Measurements from ENCODE around the gene NWD2. TPM values are rescaled to one million over a fixed set of nuclear protein-coding genes. Genes with fewer than 3 reads are reported as not detected.
"Not testable (repeated sequence)": the region's sequence is repeated elsewhere in the genome, so short reads cannot be mapped to it uniquely, and the experiment has no call there.

NWD2 gene
- total RNA-seq, 2 donors from 2014 or later = 1.1 to 1.6 TPM

- no peak for ATAC-seq
- intact Hi-C loops (cut with DNase I) = no loop called here
- DNase-seq = no peak
These were observed 232.1 kb downstream of the NWD2 start for GRCh38 chr4:37476691-37477090.

DNA sequence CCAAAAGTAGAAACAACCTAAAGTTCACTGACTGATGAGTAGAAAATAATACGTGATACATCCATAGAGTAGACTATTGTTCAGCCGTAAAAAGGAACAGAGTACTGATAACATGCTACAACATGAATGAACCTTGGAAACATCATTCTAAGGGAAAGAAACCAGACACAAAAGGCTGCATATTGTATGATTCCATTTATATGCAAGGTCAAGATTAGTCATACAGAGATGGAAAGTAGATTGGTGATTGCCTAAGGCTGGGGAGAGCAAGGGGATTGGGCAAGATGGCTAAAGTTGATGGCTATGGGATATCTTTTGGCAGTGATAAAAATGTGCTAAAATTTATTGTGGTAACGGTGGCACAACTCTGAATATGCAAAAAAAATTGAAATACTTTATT lies 232.6 kb downstream of the NWD2 start:
- intact Hi-C loops (cut with DNase I) = no loop called here
- DNase-seq (no peak), ATAC-seq (no peak)

DNA sequence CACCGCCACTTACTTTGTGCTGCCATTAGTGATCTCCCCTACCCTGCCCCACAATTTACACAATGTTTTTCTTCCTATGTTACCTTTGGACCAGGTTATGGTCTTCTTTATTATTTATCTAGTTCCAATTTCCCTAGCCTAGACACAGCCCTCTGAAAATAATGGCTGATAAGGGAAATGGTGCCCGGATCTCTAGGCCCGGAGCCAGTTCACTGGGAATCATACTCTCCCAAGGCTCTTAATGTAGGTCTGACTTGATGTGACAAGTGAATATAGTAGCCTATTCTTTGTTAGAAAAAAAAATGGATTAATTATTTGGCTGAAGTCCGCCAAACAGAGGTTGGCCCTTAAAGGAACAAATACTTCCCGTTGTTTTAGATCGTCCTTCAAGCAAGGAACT lies 233.6 kb downstream of the NWD2 start:
- intact Hi-C loops (cut with DNase I) = no loop called here
- no peak for DNase-seq
- no peak for ATAC-seq

DNA sequence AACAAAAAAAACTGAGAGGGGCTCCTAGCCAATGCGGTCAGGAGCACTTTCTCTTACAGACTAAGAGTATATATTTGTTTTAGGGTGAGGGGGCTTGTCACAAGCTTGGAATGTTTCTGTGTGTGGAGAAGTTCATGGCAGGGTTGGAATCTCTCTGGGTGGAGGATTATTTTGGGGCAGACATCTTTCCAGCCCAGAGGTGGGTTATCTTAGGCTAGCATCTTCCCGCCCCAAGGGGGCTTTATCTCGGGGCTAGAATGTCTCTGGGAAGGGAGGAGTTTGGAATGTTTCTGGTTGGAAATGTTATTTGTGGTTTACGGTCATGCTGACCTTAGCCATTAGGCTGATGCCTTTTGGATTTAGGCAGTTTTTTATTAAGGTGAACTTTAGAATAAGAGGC lies 236.0 kb downstream of the NWD2 start:
- ATAC-seq (no peak), DNase-seq (no peak)
- intact Hi-C loops (cut with DNase I) = no loop called here

DNA sequence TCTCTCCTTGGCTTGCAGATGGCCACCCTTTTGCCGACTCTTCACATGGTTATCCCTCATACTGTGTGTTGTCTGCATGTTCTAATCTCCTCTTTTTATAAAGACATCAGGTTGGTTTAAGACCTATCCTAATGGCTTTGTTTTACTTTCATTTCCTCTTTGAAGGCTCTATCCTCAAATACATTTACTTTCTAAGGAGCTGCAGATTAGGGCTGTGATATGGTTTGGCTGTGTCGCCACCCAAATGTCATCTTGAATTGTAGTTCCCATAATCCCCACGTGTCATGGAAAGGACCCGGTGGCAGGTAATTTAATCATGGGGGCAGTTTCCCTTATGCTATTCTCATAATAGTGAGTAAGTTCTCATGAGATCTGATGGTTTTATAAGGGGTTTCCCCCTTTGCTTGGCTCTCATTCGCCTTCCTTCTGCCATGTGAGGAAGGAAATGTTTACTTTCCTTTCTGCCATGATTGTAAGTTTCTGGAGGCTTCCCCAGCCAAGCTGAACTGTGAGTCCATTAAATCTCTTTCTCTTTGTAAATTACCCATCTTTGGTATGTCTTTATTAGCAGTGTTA lies 237.1 kb downstream of the NWD2 start:
- ATAC-seq = no peak
- intact Hi-C loops (cut with DNase I) = no loop called here

DNA sequence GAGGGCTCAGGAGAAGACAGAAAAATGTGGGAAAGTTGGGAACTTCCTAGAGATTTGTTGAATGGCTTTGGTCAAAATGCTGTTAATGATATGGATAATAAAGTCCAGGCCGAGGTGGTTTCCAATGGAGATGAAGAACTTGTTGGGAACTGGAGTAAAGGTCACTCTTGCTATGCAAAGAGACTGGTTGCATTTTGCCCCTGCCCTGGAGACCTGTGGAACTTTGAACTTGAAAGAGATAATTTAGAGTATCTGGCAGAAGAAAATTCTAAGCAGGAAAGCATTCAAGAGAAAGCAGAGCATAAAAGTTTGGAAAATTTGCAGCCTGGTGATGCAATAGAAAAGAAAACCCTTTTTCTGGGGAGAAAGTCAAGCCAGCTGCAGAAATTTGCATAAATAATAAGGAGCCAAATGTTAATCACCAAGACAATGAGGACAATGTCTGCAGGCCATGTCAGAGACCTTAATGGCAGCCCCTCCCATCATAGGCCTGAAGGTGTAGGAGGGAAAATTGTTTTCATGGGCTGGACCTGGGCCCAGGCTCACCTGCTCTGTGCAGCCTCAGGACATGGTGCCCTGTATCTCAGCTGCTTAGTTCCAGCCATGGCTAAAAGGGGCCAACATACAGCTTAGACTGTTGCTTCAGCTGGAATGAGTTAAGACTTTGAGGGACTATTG lies 237.8 kb downstream of the NWD2 start:
- ATAC-seq (no peak), DNase-seq (no peak)
- intact Hi-C loops (cut with DNase I) = no loop called here

More for the DNA sequence above, 237.1 kb downstream of the NWD2 start:
- no peak for DNase-seq

- DNase-seq (no peak), ATAC-seq (no peak)
- intact Hi-C loops (cut with DNase I) = no loop called here
These were observed 239.1 kb downstream of the NWD2 start for GRCh38 chr4:37483610-37484009.

GRCh38 chr4:37486166-37486565 lies 241.6 kb downstream of the NWD2 start:
- DNase-seq = no peak
- intact Hi-C loops (cut with DNase I) = no loop called here
- ATAC-seq = no peak

DNA sequence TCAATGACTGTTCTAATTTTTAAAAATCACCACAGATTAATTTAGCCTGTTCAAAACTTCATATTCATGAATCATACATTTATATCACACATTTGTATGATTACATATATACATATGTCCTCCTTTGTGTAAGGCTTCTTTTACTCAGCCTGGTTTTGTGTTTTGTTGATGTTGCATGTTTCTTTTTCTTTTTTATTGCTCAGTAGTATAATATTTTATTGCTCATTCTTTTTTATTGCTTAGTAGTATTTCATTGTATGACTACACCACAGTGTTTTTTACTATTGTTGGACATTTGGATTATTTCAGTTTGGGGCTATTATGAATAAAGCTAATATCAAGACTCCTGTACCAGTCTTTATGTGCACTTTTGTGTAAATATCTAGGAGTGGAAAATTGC lies 243.1 kb downstream of the NWD2 start:
- DNase-seq = no peak
- intact Hi-C loops (cut with DNase I) = no loop called here
- ATAC-seq = no peak

DNA sequence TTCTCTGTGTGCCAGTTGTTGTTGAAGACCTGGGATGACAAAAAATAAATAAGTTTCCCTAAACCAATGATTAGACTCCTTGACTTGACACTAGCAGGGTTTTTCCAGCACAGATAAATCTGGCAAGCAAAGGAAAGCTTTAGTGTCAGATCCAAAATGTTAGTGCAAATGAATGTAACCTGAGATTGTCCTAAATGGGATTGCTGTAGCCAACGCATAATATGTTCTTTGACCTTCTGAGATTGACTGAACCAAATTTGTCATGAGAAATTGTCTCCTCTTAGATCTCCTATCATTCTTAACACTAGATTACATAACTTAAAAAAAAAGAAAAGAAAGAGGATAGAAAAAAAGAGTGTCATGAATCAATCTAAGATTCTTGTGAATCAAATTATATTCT lies 245.2 kb downstream of the NWD2 start:
- no peak for DNase-seq
- no peak for ATAC-seq
- intact Hi-C loops (cut with DNase I) = no loop called here

GRCh38 chr4:37490391-37491347 lies 246.1 kb downstream of the NWD2 start:
- ATAC-seq = no peak
- intact Hi-C loops (cut with DNase I) = no loop called here
- DNase-seq = no peak

GRCh38 chr4:37495353-37495752 lies 250.8 kb downstream of the NWD2 start:
- intact Hi-C loops (cut with DNase I); ATAC-seq; DNase-seq: not testable (repeated sequence)

Small RNA genes within 50 kb of the gene (microRNA-seq; reads per million reads assigned to microRNA genes)
- 0 reads per million in 2 donors for gene MIR4801
